GM21619 (cell line): ENCODE data around the gene SESN2.
A peak's percentile ranks its signal among the peaks of the same experiment; 100 is the strongest.

Experiments used
- ATAC-seq: cut with Tn5 transposase; IDR thresholded peaks from one replicate; pipeline ENCODE4 v1.9.1; 2021; ENCODE audit not compliant: unreplicated experiment

The SESN2 gene

DNA sequence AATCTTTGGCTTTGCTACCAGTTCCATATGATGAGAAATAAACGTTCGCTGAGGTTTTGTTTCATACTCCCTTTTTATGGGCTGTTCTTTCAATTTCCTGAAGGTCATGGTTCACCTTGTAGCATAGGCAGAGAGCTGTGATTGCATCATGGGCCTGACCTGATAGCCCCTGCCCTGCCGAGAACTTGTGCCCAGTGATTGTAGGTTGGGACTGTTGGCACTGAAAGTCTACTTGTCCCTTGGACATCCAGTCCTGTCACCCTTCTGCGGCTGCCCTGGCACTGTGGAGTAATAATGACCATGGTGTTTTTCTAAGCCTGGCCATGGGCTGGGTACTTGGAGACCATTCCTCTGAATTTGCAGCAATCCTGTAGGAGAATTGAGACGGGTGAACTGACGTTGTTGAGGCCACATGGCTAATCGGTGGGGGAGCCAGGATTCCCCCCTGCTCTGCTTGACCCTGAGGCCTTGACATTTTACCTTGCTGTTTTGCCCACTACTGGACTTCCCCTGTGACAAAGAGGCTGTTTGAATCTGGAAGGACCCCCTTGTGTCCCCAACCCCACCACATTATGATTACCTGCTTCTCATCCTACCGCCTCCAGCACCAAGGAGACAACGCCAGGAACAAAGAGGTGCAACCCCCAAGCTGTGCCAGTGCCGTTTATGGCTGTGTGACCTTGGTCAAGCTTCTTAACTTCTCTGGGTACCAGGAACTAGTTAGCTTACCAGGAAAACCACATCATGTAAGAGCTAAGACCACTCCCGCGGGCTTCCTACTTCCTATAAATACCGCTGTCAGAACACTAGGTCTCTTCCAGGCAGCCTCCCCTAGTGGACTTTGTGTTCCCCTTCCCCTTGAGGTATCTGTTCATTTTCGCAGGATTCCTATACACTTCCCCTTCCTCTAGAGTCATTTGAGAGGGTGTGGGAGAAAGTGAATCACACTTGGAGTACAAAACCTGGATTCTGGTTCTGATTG is 23.4 kb downstream of the SESN2 start:
- no peak for ATAC-seq

- no peak for ATAC-seq
These were observed 26.8 kb downstream of the SESN2 start for GRCh38 chr1:28286111-28286510.

- no peak for ATAC-seq
These were observed 29.2 kb downstream of the SESN2 start for GRCh38 chr1:28288487-28288886.

DNA sequence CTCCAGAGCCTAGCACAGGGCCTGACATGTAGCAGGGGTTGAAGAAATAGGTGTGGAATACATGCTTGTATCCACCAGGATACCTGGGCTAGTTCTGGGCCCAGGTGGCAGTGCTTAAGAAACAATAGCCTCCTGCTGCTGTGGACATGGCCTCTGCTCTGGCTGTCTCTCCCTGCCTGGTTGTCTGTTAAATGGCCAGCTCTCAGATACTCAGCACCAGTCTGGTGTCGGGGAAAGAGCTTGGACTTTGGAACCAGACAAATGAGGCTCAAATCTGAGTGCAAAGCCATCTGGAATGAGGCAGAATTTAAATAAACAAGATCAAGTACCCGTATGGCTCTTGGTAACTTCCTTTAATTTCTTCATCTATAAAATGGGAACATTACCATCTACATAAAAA is 31.5 kb downstream of the SESN2 start:
- ATAC-seq, result no peak

DNA sequence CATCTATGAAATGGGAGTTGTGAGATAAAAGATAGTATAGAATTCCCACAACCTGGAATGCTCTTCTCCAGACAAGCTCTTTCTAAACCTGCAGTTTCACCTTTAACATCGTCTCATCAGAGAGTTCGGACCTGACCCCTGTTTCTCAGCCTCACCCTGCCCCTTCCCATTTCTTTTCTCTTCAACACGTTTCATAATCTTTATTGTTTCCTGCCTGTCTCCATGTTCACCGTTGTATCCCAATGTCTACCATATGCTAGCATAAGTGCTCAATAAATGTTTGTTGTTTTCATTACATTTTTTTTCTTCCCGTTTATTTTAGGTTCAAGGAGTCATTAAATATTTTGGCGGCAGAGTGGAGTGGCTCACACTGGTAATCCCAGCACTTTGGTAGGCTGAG is 32.4 kb downstream of the SESN2 start:
- no peak for ATAC-seq

DNA sequence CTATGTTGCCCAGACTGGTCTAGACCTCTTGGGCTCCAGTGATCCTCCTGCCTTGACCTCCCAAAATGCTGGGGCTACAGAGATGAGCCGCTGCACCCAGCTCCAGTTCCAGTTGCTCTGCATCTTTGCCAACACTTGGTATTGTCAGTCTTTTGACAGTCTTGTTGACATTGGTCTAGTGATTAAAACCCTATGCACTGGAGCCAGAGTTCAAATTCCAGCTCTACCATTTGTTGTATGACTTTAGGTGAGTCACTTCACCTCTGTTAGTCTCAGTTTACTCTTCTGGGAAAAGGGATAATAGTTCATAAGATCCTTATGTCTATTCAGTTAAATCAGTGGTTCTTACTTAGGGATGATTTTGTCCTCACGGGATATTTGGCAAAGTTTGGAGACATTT is 36.6 kb downstream of the SESN2 start:
- no peak for ATAC-seq

DNA sequence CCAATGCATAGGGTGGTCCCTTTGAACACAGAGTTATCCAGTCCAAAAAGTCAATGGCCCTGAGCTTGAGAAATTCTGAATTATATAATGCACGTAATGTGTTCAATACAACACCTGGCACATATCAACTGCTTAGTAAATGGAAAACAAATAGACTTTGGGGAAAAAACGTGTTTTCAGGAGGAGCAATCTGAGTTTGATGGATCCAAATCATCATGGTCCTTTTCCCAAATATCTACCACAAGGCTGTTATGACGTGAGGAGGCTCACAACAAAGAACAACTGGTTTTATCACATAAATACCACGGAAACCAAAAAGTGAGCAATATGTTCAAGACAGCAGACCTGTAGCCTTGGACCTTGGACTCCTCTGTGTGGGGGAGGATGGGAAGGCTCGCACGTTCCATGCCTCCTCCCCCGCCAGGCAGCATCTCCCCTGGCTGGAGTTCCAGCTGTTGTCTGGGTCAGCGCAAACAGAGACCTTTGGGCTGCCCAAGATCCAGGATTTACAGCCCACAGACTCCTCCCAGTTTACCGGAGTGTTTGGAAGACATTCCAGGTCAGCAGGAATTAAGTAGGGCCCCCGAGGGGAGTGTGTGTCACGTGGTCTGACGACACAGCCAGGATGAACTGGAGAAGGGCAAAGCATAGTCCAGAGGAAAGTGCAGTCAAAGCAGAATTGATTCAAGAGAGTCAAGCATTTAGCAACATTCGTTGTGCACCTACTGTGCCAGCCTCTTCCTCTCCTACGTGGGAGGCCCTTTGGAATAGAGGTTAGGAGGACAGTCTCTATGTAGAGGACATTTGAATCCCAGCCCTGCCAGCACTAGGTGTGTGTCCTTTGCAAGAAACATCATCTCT is 37.3 kb downstream of the SESN2 start:
- no peak for ATAC-seq

DNA sequence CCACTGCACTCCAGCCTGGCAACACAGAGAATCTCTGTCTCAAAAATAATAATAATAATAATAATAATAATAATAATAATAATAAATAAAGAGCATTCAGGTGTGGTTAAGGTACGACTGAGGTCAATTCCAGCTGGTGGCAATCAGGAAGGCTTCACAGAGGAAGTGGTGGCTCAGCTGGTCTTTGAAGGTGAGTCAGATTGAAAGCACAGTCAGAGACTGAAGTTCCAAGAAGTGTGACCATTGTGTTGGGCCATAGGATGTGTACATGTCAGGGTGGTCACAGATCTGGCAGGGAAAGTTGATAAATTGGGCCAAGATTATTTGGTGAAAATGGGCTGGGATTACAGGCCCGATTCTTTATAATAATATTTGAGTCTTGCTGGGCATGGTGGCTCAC is 38.5 kb downstream of the SESN2 start:
- no peak for ATAC-seq

DNA sequence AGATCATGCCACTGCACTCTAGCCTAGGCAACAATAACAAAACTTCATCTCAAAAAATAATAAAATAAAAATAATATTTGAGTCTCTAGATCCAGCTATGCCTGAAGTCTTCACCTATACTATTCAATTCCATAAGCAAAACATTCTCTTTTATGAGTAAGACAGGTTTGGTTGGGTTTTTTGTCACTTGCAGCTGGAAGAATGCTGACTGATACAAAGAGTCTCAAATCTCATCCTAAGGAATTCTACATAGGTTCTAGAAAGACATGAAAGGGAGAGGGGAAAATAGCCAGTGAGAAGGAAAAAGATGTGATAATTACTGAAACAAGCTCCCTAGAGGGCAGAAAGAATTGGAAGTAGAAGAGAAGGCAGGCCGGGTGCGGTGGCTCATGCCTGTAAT is 39.1 kb downstream of the SESN2 start:
- ATAC-seq, result no peak

GRCh38 chr1:28301368-28302174 is 42.3 kb downstream of the SESN2 start:
- ATAC-seq, result no peak

DNA sequence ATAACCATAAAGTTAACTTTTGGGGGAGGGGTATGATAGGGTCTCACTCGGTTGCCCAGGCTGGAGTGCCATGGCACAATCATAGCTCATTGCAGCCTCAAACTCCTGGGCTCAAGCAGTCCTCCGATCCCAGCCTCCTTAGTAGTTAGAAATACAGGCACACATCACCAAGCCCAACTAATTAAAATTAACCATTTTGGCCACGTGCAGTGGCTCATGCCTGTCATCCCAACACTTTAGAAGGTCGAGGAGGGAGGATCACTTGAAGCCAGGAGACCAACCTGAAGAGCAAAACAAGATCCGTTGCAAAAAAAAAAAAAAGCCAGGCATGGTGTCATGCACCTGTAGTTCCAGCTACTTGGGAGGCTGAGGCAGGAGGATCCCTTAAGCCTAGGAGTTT is 42.9 kb downstream of the SESN2 start:
- ATAC-seq, result no peak

DNA sequence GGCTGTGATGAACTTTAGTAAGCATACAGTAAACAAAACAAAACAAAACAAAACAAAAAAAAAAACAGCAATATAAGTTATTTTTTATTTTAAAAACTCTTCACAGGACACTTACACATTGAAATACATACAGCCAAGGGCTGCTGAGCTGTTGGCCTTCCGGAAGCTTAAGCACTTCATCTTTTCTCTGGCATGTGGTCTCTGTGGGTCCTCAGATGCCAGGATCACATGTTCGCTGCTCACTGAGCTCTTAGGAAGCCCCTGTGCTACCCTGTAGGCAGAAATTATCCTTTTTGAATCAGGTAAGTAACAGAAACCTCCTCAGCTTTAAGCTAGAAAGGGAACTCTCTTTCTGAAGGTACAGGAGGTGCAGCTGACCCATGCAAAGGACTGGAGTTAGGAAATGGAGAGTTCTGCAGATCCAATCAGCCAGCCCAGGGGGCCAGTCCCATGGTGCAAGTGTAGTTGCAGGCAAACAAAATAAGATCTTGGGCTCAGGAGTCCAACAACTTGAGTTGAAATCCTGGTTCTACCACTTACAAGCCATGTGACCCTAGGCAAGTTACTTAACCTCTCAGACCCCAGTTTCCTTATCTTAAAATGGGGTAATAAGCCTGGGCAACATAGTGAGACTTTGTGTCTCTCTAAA is 47.1 kb downstream of the SESN2 start:
- no peak for ATAC-seq

DNA sequence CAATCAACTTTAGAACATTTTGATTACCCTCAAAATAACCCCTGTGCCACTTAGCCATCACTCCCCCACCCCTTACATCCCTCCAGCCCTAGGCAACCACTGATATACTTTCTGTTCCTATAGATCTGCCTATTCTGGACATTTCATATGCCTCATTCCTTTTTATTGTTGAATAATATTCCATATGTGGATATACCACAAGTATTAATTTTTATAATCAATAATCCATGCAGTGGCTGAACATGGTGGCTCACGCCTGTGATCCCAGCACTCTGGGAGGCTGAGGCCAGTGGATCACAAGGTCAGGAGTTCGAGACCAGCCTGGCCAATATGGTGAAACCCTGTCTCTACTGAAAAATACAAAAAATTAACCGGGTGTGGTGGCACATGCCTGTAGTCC is 49.4 kb downstream of the SESN2 start:
- ATAC-seq, result no peak

DNA sequence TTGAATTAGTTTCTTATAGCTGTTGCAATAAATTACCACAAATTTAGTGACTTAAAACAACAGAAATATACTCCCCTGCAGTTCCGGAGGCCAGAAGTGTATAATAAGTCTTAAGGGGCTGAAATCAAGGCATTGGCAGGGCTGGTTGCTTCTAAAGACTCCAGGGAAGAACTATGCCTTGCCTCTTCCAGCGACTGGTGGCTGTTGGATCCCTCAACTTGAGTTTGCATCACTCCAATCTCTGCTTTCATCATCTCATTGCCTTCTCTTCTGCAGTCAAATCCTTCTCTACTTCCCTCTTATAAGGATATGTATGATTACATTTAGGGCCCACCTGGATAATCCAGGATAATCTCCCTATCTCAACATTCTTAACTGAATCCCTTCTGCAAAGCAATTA is 50.4 kb downstream of the SESN2 start:
- no peak for ATAC-seq

- ATAC-seq, result no peak
These were observed 54.6 kb downstream of the SESN2 start for GRCh38 chr1:28313702-28314546.

GRCh38 chr1:28314547-28314941 is 55.2 kb downstream of the SESN2 start:
- no peak for ATAC-seq

GRCh38 chr1:28317014-28317413 is 57.7 kb downstream of the SESN2 start:
- no peak for ATAC-seq

- peak; percentile 70 for ATAC-seq
These were observed 62.9 kb downstream of the SESN2 start for GRCh38 chr1:28322194-28322593.

- ATAC-seq, result no peak
These were observed 64.4 kb downstream of the SESN2 start for GRCh38 chr1:28323720-28324119.

DNA sequence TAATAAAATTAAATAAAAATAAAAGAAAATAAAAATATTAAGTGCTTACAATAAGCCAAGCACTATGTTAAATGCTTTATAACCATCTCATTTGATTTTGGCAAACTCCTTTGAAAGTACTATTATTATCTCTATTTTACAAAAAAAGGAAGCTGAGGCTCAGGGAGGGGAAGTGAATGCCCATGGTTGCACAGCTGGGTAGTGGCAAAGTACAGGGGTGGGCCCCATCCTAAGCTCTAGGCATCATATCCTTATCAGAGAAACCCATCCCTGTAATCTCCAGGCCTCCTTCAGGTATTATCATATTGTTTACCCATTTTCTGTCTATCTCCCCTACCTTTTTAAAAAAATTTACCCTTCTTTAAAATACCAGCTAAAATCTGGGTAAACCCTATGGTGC is 67.2 kb downstream of the SESN2 start:
- no peak for ATAC-seq
